Coronary artery (tissue), 2 donors: Measurements from ENCODE around the gene SZRD1.
"Not testable (repeated sequence)": the region's sequence is repeated elsewhere in the genome, so short reads cannot be mapped to it uniquely, and the experiment has no call there.

Experiments
- DNase-seq: peaks from one replicate; pipeline ENCODE4 v3.0.0-alpha.2; 2017; ENCODE audit warnings: low spot score
- H3K27ac ChIP-seq, 2 donors: fragments of 200-600 bp; sonication (generic); one replicate each; pipeline ENCODE4 v1.5.1; 2016 to 2019
- H3K4me3 ChIP-seq: fragments of 200-600 bp; sonication (generic); 2 replicates; pipeline ENCODE4 v1.5.1; 2016; ENCODE audit warnings: mild to moderate bottlenecking, moderate library complexity
- CTCF ChIP-seq: fragments of 200-600 bp; sonication (generic); IDR thresholded peaks from one replicate; pipeline ENCODE4 v1.5.1; 2019; ENCODE audit warnings: antibody characterized with exemption

SZRD1 gene

DNA sequence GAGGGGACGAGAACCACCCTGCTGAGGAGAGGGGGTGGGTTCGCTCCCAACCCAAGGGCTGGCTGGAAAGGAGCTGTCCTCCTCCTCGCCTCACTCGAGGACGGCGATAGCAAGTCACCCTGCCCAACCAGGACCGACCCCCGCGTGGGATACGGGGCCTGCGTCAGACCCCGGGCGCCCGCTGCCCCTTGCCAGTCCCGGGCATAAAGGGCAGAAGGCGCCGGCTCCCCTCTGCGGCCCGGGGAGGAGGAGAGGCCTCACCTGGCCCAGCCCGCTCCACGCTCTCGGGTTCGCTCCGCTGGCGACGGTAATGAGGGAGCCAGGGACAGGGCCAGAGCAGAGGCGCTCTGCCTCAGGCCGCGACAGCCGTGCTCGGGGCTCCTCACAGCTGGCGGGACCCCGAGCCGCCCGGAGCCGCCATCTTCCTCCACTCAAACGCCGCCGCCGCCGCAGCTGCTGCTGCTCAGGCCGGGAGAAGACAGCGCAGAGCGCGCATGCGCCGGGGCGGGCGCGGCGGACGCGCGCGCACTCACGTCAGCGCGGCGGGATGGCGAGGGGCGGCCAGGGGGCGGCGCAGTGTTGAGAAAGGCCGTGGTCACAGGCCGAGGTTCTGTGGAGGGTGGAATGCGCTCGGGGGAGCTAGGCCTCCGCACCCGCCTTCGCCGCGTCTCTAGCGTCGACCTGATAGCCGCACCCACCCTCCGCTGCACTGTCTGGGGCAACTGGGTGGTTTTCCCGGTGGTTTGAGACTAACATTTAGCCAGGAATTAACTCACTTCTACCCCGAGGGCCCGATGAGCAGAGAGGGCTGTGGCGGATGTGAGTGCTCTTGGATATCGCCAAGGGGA lies 14.8 kb upstream of the SZRD1 start, which contains the start of gene FBXO42:
FBXO42 (minus strand) TSS at position 487 of the 848 bp plus-strand sequence. CDS start 37,062 bp downstream, outside the sequence.
- DNase-seq = peak; percentile 95
- TF ChIP-seq CTCF = peak; percentile 20
- H3K27ac ChIP-seq = peak within 1 kb of the TSS; percentile 96 to 99
- H3K4me3 ChIP-seq = peak within 1 kb of the TSS; percentile 99

DNA sequence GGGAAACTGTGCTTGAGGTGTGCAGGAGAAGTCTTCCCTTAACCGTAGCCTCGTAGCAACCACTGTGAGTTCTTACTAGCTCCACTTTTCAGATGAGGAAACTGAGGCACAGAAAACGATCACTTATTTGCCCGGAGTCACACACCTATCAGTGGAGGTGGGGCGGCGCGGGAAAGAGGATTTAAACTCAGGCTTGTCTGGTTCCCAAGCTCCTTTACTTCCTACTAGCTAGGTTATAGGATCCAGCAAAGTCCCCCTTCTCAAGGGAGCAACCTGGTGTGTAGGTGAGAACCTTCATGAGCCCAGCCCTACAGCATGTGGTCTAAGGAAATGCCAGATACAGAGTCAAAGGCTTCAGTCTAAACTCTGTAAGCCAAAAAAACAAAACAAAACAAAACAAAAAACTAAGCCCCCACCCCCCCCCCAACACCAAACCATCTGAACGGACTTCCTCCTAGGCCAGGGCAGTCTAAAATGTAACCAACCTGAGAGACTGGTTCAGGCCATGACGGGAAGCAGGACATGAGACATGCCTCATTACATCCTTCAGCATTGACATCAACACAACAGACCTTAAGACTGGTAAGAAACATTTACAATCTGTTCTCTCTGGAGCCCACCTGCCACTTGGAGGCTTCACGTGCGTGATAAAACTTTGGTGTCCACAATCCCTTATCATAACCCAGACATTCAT lies 14.1 kb upstream of the SZRD1 start:
- no peak for DNase-seq
- peak overlapping the region; percentile 96 to 99 for H3K27ac ChIP-seq
- no peak for TF ChIP-seq CTCF
- H3K4me3 ChIP-seq = peak overlapping the region; percentile 99

- no peak for DNase-seq
- no peak for TF ChIP-seq CTCF
- Histone ChIP-seq H3K4me3 (no peak overlapping the region), H3K27ac (peak overlapping the region in 1 of 2 donors; percentile 75)
These were observed 12.4 kb upstream of the SZRD1 start for GRCh38 chr1:16354619-16355018.

- H3K27ac ChIP-seq = no peak overlapping the region
- H3K4me3 ChIP-seq = no peak overlapping the region
- TF ChIP-seq CTCF = no peak
- no peak for DNase-seq
These were observed 10.2 kb upstream of the SZRD1 start for GRCh38 chr1:16356867-16357266.

- peak overlapping the region; percentile 75 to 84 for H3K27ac ChIP-seq
These were observed 1.9 kb upstream of the SZRD1 start for GRCh38 chr1:16365146-16365498.

DNA sequence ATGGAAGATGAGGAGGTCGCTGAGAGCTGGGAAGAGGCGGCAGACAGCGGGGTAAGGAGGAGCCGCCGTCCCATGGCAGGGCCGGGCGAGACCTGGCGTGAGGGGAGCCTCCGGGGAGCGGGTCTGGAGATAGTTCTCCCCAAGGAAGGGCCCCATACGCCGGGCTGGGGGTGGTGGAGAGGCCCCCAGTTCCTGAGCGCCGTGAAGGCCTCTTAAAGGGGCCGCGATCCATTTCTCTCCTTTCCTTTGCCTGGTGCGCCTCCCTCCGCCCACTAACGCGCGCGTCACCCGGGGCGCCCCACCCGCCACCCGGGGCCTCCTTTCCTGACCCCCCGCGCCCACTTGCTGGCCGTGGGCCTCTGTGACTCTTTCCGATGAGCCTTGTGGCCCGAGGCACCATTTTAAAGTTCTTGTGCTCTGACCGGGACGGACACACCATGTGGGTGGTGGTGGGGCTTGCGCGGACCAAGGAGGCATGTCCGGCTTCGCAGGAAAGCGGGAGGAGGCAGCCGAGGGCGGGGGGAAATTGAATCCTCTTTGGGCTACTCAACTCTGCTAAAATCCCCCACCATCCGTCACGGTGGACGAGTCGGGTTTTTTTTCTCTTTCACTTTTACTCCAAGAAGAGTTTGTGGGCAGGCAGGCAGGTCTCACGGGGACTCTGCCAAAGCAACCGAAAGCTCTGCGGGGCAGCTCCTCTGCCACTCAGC lies 371 bp downstream of the SZRD1 start:
- TF ChIP-seq CTCF = no peak
- H3K4me3 ChIP-seq = peak overlapping the region; percentile 94
- H3K27ac ChIP-seq = peak overlapping the region; percentile 87 to 99
- DNase-seq = peak; percentile 95

More at GRCh38 chr1:16365146-16365498, 1.9 kb upstream of the SZRD1 start:
- DNase-seq, H3K4me3 ChIP-seq: not testable (repeated sequence)
